Neuronal stem cell (in vitro differentiated cells): ENCODE data around the gene MLX.

Source experiments
- DNase-seq: peaks from one replicate; pipeline ENCODE4 v3.0.0-alpha.2; 2013; ENCODE audit warnings: low spot score
- H2AFZ ChIP-seq: one replicate; pipeline ENCODE4 v1.6.1; 2013; ENCODE audit warnings: mild to moderate bottlenecking, low read length, inconsistent platforms
- H2AK5ac ChIP-seq: 2 replicates; pipeline ENCODE4 v1.6.1; 2013; ENCODE audit warnings: low read depth, mild to moderate bottlenecking, inconsistent platforms, low read length, moderate library complexity, mixed read lengths
- H2BK120ac ChIP-seq: 2 replicates; pipeline ENCODE4 v1.6.1; 2013; ENCODE audit warnings: low read depth, mild to moderate bottlenecking, inconsistent platforms, low read length, moderate library complexity, mixed read lengths
- H2BK12ac ChIP-seq: one replicate; pipeline ENCODE4 v1.6.1; 2013; ENCODE audit warnings: low read length, inconsistent platforms
- H2BK15ac ChIP-seq: 2 replicates; pipeline ENCODE4 v1.6.1; 2013; ENCODE audit warnings: mild to moderate bottlenecking, low read length, inconsistent platforms, mixed read lengths
- H2BK5ac ChIP-seq: one replicate; pipeline ENCODE4 v1.6.1; 2013; ENCODE audit warnings: inconsistent platforms, mild to moderate bottlenecking, low read length, moderate library complexity
- H3K14ac ChIP-seq: one replicate; pipeline ENCODE4 v1.6.1; 2013; ENCODE audit warnings: low read length, inconsistent platforms
- H3K18ac ChIP-seq: 2 replicates; pipeline ENCODE4 v1.6.1; 2013; ENCODE audit warnings: low read length, inconsistent platforms
- H3K23ac ChIP-seq: 2 replicates; pipeline ENCODE4 v1.6.1; 2013; ENCODE audit warnings: low read depth, mild to moderate bottlenecking, mixed read lengths, low read length, inconsistent platforms; ENCODE audit not compliant: poor library complexity
- H3K27ac ChIP-seq: replicated peaks from 3 replicates; pipeline ENCODE4 v1.5.1; 2013; ENCODE audit warnings: low read length, inconsistent platforms
- H3K27me3 ChIP-seq, 3 experiments: 2 replicates each; pipeline ENCODE4 v1.6.1; 2013; ENCODE audit warnings: low read length in 3 of 3, mild to moderate bottlenecking in 2 of 3, inconsistent platforms in 1 of 3, low read depth in 1 of 3, mixed read lengths in 1 of 3, moderate library complexity in 1 of 3; ENCODE audit not compliant: control insufficient read depth in 3 of 3, insufficient read depth in 3 of 3
- H3K36me3 ChIP-seq, 2 donors: replicated peaks in 1 of 2; 2 replicates each; pipeline ENCODE4 v1.6.1; 2013; ENCODE audit warnings: low read length in 2 of 2; ENCODE audit not compliant: control insufficient read depth in 2 of 2, insufficient read depth in 2 of 2
- H3K4ac ChIP-seq: 2 replicates; pipeline ENCODE4 v1.6.1; 2013; ENCODE audit warnings: inconsistent platforms, mild to moderate bottlenecking, low read length, moderate library complexity
- H3K4me1 ChIP-seq, 2 donors: 1 replicate in 1 of 2; 2 replicates in 1 of 2; pipeline ENCODE4 v1.6.1; 2013; ENCODE audit warnings: low read length in 2 of 2, low read depth in 1 of 2; ENCODE audit not compliant: control insufficient read depth in 2 of 2, insufficient read depth in 1 of 2
- H3K4me2 ChIP-seq: one replicate; pipeline ENCODE4 v1.6.1; 2013; ENCODE audit warnings: mild to moderate bottlenecking, low read length, inconsistent platforms; ENCODE audit not compliant: insufficient read depth, poor library complexity, severe bottlenecking
- H3K4me3 ChIP-seq, 2 donors: 2 replicates each; pipeline ENCODE4 v1.5.1; 2013; ENCODE audit warnings: low read length in 2 of 2, mild to moderate bottlenecking in 2 of 2, inconsistent platforms in 1 of 2, moderate library complexity in 1 of 2
- H3K79me1 ChIP-seq: one replicate; pipeline ENCODE4 v1.6.1; 2013; ENCODE audit warnings: low read depth, mild to moderate bottlenecking, inconsistent platforms, low read length, moderate library complexity
- H3K9ac ChIP-seq: one replicate; pipeline ENCODE4 v1.6.1; 2013; ENCODE audit warnings: mild to moderate bottlenecking, low read depth, low read length, inconsistent platforms; ENCODE audit not compliant: poor library complexity
- H3K9me3 ChIP-seq, 2 donors: replicated peaks in 1 of 2; 2 replicates each; pipeline versions ENCODE3 to v1.6.1; 2013; ENCODE audit warnings: low read length in 2 of 2, mild to moderate bottlenecking in 2 of 2, inconsistent platforms in 1 of 2, low read depth in 1 of 2, mixed read lengths in 1 of 2, moderate library complexity in 1 of 2; ENCODE audit not compliant: control insufficient read depth in 2 of 2, insufficient read depth in 1 of 2
- H4K8ac ChIP-seq: one replicate; pipeline ENCODE4 v1.6.1; 2013; ENCODE audit warnings: low read depth, mild to moderate bottlenecking, inconsistent platforms, low read length, moderate library complexity
- H4K91ac ChIP-seq: one replicate; pipeline ENCODE4 v1.6.1; 2013; ENCODE audit warnings: low read length, low read depth, mild to moderate bottlenecking, inconsistent platforms; ENCODE audit not compliant: poor library complexity
- WGBS, 2 donors: extraction: QIAGEN DNeasy Blood & Tissue Kit; methylation state at CpG; one replicate each; pipeline ENCODE4 v1.1.7; 2013; ENCODE audit warnings: missing lambda C conversion rate in 2 of 2, mixed read lengths in 1 of 2; ENCODE audit not compliant: insufficient read length in 2 of 2, insufficient replicate concordance in 1 of 2; ENCODE audit errors: extremely low coverage in 2 of 2; 5-methylcytosine and 5-hydroxymethylcytosine counted together

The MLX gene

GRCh38 chr17:42521036-42521435 is 45.9 kb upstream of the MLX start:
- Histone ChIP-seq H2BK12ac (no peak overlapping the region), H2BK120ac (no peak overlapping the region), H3K4me2 (no peak overlapping the region), H2AFZ (no peak overlapping the region), H4K91ac (no peak overlapping the region), H3K9ac (no peak overlapping the region), H2BK15ac (peak overlapping the region; percentile 29), H3K23ac (no peak overlapping the region), H3K4me3 (no peak overlapping the region), H3K27ac (peak overlapping the region; percentile 92), H3K4me1 (peaks cover 50 to 54% of the 10 kb centered on the region in 2 donors), H2AK5ac (no peak overlapping the region), H3K4ac (no peak overlapping the region), H3K36me3 (peaks cover 14 to 45% of the 10 kb centered on the region in 2 donors), H4K8ac (peak overlapping the region; percentile 19), H3K27me3 (no peaks in the 10 kb centered on the region), H3K14ac (no peak overlapping the region), H3K9me3 (no peaks in the 10 kb centered on the region), H2BK5ac (peak overlapping the region; percentile 39), H3K18ac (peak overlapping the region; percentile 86), H3K79me1 (peaks cover 3% of the 10 kb centered on the region)
- WGBS, 2 donors: no CpG with 5 or more reads among the region's 8 CpGs
- no peak for DNase-seq

GRCh38 chr17:42521666-42522262 is 45.1 kb upstream of the MLX start:
- Histone ChIP-seq H2BK12ac (no peak overlapping the region), H3K27ac (peak overlapping the region; percentile 92)

GRCh38 chr17:42522263-42522790 is 44.6 kb upstream of the MLX start:
- no peak overlapping the region for H4K91ac ChIP-seq
- no peak overlapping the region for H3K4me3 ChIP-seq
- H3K4me1 ChIP-seq: peaks cover 50% of the 10 kb centered on the region in 2 donors
- H2BK120ac ChIP-seq: peak overlapping the region; percentile 69
- peak overlapping the region; percentile 25 for H3K9ac ChIP-seq
- H2BK5ac ChIP-seq: peak overlapping the region; percentile 88
- no peak overlapping the region for H3K14ac ChIP-seq
- H3K23ac ChIP-seq: peak overlapping the region; percentile 57
- H3K27me3 ChIP-seq: no peaks in the 10 kb centered on the region
- no peak overlapping the region for H3K27ac ChIP-seq
- no peak for DNase-seq
- H4K8ac ChIP-seq: no peak overlapping the region
- H3K9me3 ChIP-seq: no peaks in the 10 kb centered on the region
- H2BK12ac ChIP-seq: peak overlapping the region; percentile 77
- H3K4ac ChIP-seq: peak overlapping the region; percentile 17
- no CpG with 5 or more reads among the region's 9 CpGs for WGBS, 2 donors
- H3K79me1 ChIP-seq: peaks cover 3% of the 10 kb centered on the region
- peak overlapping the region; percentile 81 for H3K18ac ChIP-seq
- H2AFZ ChIP-seq: no peak overlapping the region
- H3K4me2 ChIP-seq: no peak overlapping the region
- peak overlapping the region; percentile 79 for H2BK15ac ChIP-seq
- H3K36me3 ChIP-seq: peaks cover 12 to 34% of the 10 kb centered on the region in 2 donors
- H2AK5ac ChIP-seq: peak overlapping the region; percentile 98

More at GRCh38 chr17:42521666-42522262, 45.1 kb upstream of the MLX start:
- no peak overlapping the region for H3K4me2 ChIP-seq
- H3K23ac ChIP-seq: peak overlapping the region; percentile 16
- no peak overlapping the region for H4K91ac ChIP-seq
- H3K4me3 ChIP-seq: no peak overlapping the region
- H2BK5ac ChIP-seq: peak overlapping the region; percentile 88
- no peaks in the 10 kb centered on the region for H3K27me3 ChIP-seq
- peaks cover 3% of the 10 kb centered on the region for H3K79me1 ChIP-seq
- peak overlapping the region; percentile 17 for H3K4ac ChIP-seq
- no CpG with 5 or more reads among the region's 11 CpGs for WGBS, 2 donors
- H3K4me1 ChIP-seq: peaks cover 50 to 51% of the 10 kb centered on the region in 2 donors
- no peaks in the 10 kb centered on the region for H3K9me3 ChIP-seq
- peak overlapping the region; percentile 50 for H3K18ac ChIP-seq
- no peak overlapping the region for H3K14ac ChIP-seq
- no peak for DNase-seq
- H3K9ac ChIP-seq: no peak overlapping the region
- H2AK5ac ChIP-seq: peak overlapping the region; percentile 98
- peaks cover 13 to 38% of the 10 kb centered on the region in 2 donors for H3K36me3 ChIP-seq
- H2BK120ac ChIP-seq: peak overlapping the region; percentile 69
- peak overlapping the region; percentile 79 for H2BK15ac ChIP-seq
- H4K8ac ChIP-seq: no peak overlapping the region
- H2AFZ ChIP-seq: no peak overlapping the region

GRCh38 chr17:42522798-42523278 is 44.1 kb upstream of the MLX start:
- Histone ChIP-seq H2AFZ (no peak overlapping the region), H2BK12ac (peak overlapping the region; percentile 77), H3K4me2 (no peak overlapping the region), H3K27ac (no peak overlapping the region), H3K9ac (no peak overlapping the region), H3K4me1 (peaks cover 49 to 50% of the 10 kb centered on the region in 2 donors), H2BK5ac (peak overlapping the region; percentile 88), H3K79me1 (peaks cover 3% of the 10 kb centered on the region), H2BK15ac (peak overlapping the region; percentile 79), H3K23ac (peak overlapping the region; percentile 57), H3K36me3 (peaks cover 12 to 30% of the 10 kb centered on the region in 2 donors), H3K18ac (peak overlapping the region; percentile 23), H2AK5ac (peak overlapping the region; percentile 98), H3K9me3 (no peaks in the 10 kb centered on the region), H2BK120ac (no peak overlapping the region), H3K14ac (no peak overlapping the region), H3K27me3 (no peaks in the 10 kb centered on the region), H3K4ac (no peak overlapping the region), H4K91ac (no peak overlapping the region), H3K4me3 (no peak overlapping the region), H4K8ac (no peak overlapping the region)
- DNase-seq: no peak
- no CpG with 5 or more reads among the region's 8 CpGs for WGBS, 2 donors
